ENCODE results near the gene PRELID3B. TPM values are rescaled to one million over a fixed set of nuclear protein-coding genes. Genes with fewer than 3 reads are reported as not detected.

Gene PRELID3B
- total RNA-seq, 1 experiment from 2014 or later = 83.4 TPM

DNA sequence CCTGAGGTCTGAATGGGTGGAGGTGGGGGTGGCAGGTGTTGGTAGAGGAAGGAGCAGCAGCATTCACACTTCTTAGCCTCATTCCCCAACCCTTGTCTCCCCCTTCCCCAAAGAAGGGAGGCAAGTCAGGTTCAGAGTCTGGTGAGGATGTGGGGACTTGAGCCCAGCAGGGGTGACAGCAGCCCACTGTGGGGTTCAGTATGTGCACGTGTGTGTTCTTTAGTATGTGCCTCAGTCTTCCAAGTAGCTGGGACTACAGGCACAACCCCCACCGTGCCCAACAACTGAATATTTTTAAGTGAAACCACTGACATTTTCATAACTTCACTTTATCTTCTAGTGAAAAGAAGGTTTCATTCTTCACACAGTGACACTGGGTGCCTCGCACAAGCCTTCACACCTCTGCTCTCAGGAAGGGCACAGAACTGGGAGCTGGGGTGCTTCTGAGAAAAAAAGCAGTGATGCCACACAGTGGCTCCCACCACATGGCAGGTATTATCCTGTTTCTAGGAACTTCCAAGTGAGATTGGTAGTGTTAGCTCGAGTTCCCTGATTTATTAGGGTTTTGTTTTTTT is 33.4 kb upstream of the PRELID3B start:
- Histone ChIP-seq H3K27ac (ENCODE audit: low read depth, low read length, poor library complexity, severe bottlenecking) (no peak overlapping the region), H3K27me3 (replicated peaks; ENCODE audit: insufficient read depth, low read depth, low read length, poor library complexity) (peaks cover 68% of the 10 kb centered on the region), H3K9me3 (ENCODE audit: low read depth, low read length, poor library complexity, severe bottlenecking) (no peaks in the 10 kb centered on the region), H3K4me3 (ENCODE audit: low read depth, low read length, poor library complexity, severe bottlenecking) (no peak overlapping the region), H3K4me1 (ENCODE audit: insufficient read depth, low read length, poor library complexity, severe bottlenecking) (no peaks in the 10 kb centered on the region), H3K36me3 (ENCODE audit: insufficient read depth, low read length, poor library complexity, severe bottlenecking) (no peaks in the 10 kb centered on the region)
- intact Hi-C loops (cut with micrococcal nuclease; ENCODE audit: unreplicated experiment) = no loop called here
- no TSS peak for BruUV-seq (replicated peaks)
- POLR2A ChIA-PET (ENCODE audit: low non-redundant PET) = no interaction called here
- no peak for DNase-seq (ENCODE audit: low spot score)
- TF ChIP-seq CTCF (conservative IDR thresholded peaks at IDR 0.05; ENCODE audit: low read depth, low read length) (no peak), EZH2 (IDR thresholded peaks at IDR 0.05; ENCODE audit: borderline replicate concordance, low read depth, low read length, poor library complexity, severe bottlenecking) (no peak)
- CTCF ChIA-PET = no interaction called here

- no peaks in the 10 kb centered on the region for H3K36me3 ChIP-seq (ENCODE audit: insufficient read depth, low read length, poor library complexity, severe bottlenecking)
- no peaks in the 10 kb centered on the region for H3K9me3 ChIP-seq (ENCODE audit: low read depth, low read length, poor library complexity, severe bottlenecking)
- peaks cover 80% of the 10 kb centered on the region for H3K27me3 ChIP-seq (replicated peaks; ENCODE audit: insufficient read depth, low read depth, low read length, poor library complexity)
- H3K27ac ChIP-seq (ENCODE audit: low read depth, low read length, poor library complexity, severe bottlenecking) = no peak overlapping the region
- ChIA-PET CTCF (no interaction called here), POLR2A (ENCODE audit: low non-redundant PET) (no interaction called here)
- TF ChIP-seq EZH2 (IDR thresholded peaks at IDR 0.05; ENCODE audit: borderline replicate concordance, low read depth, low read length, poor library complexity, severe bottlenecking) (no peak), CTCF (conservative IDR thresholded peaks at IDR 0.05; ENCODE audit: low read depth, low read length) (no peak)
- no peak for DNase-seq (ENCODE audit: low spot score)
- no peaks in the 10 kb centered on the region for H3K4me1 ChIP-seq (ENCODE audit: insufficient read depth, low read length, poor library complexity, severe bottlenecking)
- no peak overlapping the region for H3K4me3 ChIP-seq (ENCODE audit: low read depth, low read length, poor library complexity, severe bottlenecking)
- intact Hi-C loops (cut with micrococcal nuclease; ENCODE audit: unreplicated experiment) = no loop called here
- no TSS peak for BruUV-seq (replicated peaks)
Measured at GRCh38 chr20:59074456-59074855, 31.9 kb upstream of the PRELID3B start.

GRCh38 chr20:59073582-59073981 is 31.0 kb upstream of the PRELID3B start:
- ChIA-PET POLR2A (ENCODE audit: low non-redundant PET) (no interaction called here), CTCF (interaction anchor here (0.7 to 1.3 kb wide), 2 partner anchors 9 to 45 kb away, joined by 7 to 16 read pairs; no protein-coding TSS in a partner anchor)
- H3K4me3 ChIP-seq (ENCODE audit: low read depth, low read length, poor library complexity, severe bottlenecking) = no peak overlapping the region
- H3K9me3 ChIP-seq (ENCODE audit: low read depth, low read length, poor library complexity, severe bottlenecking) = no peaks in the 10 kb centered on the region
- no peak overlapping the region for H3K27ac ChIP-seq (ENCODE audit: low read depth, low read length, poor library complexity, severe bottlenecking)
- no peaks in the 10 kb centered on the region for H3K36me3 ChIP-seq (ENCODE audit: insufficient read depth, low read length, poor library complexity, severe bottlenecking)
- TF ChIP-seq CTCF (conservative IDR thresholded peaks at IDR 0.05; ENCODE audit: low read depth, low read length) (no peak), EZH2 (IDR thresholded peaks at IDR 0.05; ENCODE audit: borderline replicate concordance, low read depth, low read length, poor library complexity, severe bottlenecking) (no peak)
- intact Hi-C loops (cut with micrococcal nuclease; ENCODE audit: unreplicated experiment) = no loop called here
- peaks cover 87% of the 10 kb centered on the region for H3K27me3 ChIP-seq (replicated peaks; ENCODE audit: insufficient read depth, low read depth, low read length, poor library complexity)
- no peaks in the 10 kb centered on the region for H3K4me1 ChIP-seq (ENCODE audit: insufficient read depth, low read length, poor library complexity, severe bottlenecking)
- DNase-seq (ENCODE audit: low spot score) = no peak
- no TSS peak for BruUV-seq (replicated peaks)
